B cell (primary cell): ENCODE results near the gene OR2T2. TPM values are rescaled to one million over a fixed set of nuclear protein-coding genes. Genes with fewer than 3 reads are reported as not detected.

Experiments used
- ATAC-seq: fragments of 200-7000 bp; cut with Tn5 transposase; one replicate; pipeline ENCODE4 v1.10.0; 2021; ENCODE audit warnings: low read depth, mild to moderate bottlenecking, moderate number of reproducible peaks, moderate library complexity
- CTCF ChIA-PET: fragments of 350-600 bp; sonication (Branson Sonifier 250); formaldehyde crosslinking; loops from one replicate; lab custom pipeline; 2021; ENCODE audit warnings: antibody characterized with exemption, inconsistent platforms; lab: Charles Lee
- POLR2A ChIA-PET: fragments of 350-600 bp; sonication (Branson Sonifier 250); formaldehyde crosslinking; loops from one replicate; lab custom pipeline; 2021; ENCODE audit warnings: antibody characterized with exemption; lab: Charles Lee
- DNase-seq: peaks from one replicate; pipeline ENCODE4 v3.0.0; 2013
- H2AFZ ChIP-seq: 2 replicates; pipeline ENCODE4 v1.6.1; 2012; ENCODE audit warnings: mild to moderate bottlenecking, low read depth, low read length; ENCODE audit not compliant: insufficient read depth, poor library complexity, severe bottlenecking
- H3K27ac ChIP-seq, 2 donors: 1 replicate in 1 of 2; 2 replicates in 1 of 2; pipeline ENCODE4 v1.5.1; 2012 to 2013; ENCODE audit warnings: low read length in 2 of 2, mild to moderate bottlenecking in 2 of 2, moderate library complexity in 1 of 2
- H3K27me3 ChIP-seq, 4 experiments: fragments of 200-600 bp in 1 of 4; sonication (generic) in 1 of 4; replicated peaks in 1 of 4; 1 replicate in 2 of 4; 2 replicates in 2 of 4; pipeline versions ENCODE4 v1.6.1 to v1.7.0; 2013 to 2016; ENCODE audit warnings: low read length in 3 of 4, mild to moderate bottlenecking in 2 of 4, mixed read lengths in 1 of 4, moderate library complexity in 1 of 4; ENCODE audit not compliant: insufficient read depth in 4 of 4, control insufficient read depth in 3 of 4; ENCODE audit errors: control extremely low read depth in 1 of 4
- H3K36me3 ChIP-seq, 2 experiments: replicated peaks in 1 of 2; 1 replicate in 1 of 2; 2 replicates in 1 of 2; pipeline versions ENCODE4 v1.6.1 to v1.7.1; 2013; ENCODE audit warnings: low read length in 1 of 2; ENCODE audit not compliant: insufficient read depth in 2 of 2, control insufficient read depth in 1 of 2; ENCODE audit errors: control extremely low read depth in 1 of 2, extremely low read depth in 1 of 2
- H3K4me1 ChIP-seq, 2 donors: fragments of 200-600 bp in 1 of 2; sonication (generic) in 1 of 2; 1 replicate in 1 of 2; 2 replicates in 1 of 2; pipeline versions ENCODE4 v1.5.1 to v1.6.1; 2013 to 2017; ENCODE audit warnings: low read length in 2 of 2; ENCODE audit not compliant: control insufficient read depth in 2 of 2, insufficient read depth in 2 of 2
- H3K4me2 ChIP-seq: replicated peaks from 2 replicates; pipeline ENCODE3; 2012; ENCODE audit warnings: mild to moderate bottlenecking, low read depth, low read length; ENCODE audit not compliant: poor library complexity, severe bottlenecking
- H3K4me3 ChIP-seq, 5 experiments: fragments of 200-600 bp in 1 of 5; sonication (generic) in 1 of 5; 1 replicate in 3 of 5; 2 replicates in 2 of 5; pipeline versions ENCODE4 v1.5.1 to v1.7.0; 2011 to 2016; ENCODE audit warnings: low read length in 4 of 5, mild to moderate bottlenecking in 4 of 5, low read depth in 2 of 5, control low read depth in 1 of 5, moderate library complexity in 1 of 5; ENCODE audit not compliant: insufficient read depth in 1 of 5; ENCODE audit errors: control extremely low read depth in 1 of 5, extremely low read depth in 1 of 5
- H3K79me2 ChIP-seq: fragments of 200-600 bp; sonication (generic); one replicate; pipeline ENCODE4 v1.6.0; 2016; ENCODE audit warnings: low read length; ENCODE audit not compliant: control insufficient read depth, insufficient read depth
- H3K9ac ChIP-seq: fragments of 200-600 bp; sonication (generic); 2 replicates; pipeline ENCODE4 v1.6.1; 2017; ENCODE audit warnings: mild to moderate bottlenecking, low read length, moderate library complexity
- H3K9me3 ChIP-seq, 3 donors: one replicate each; pipeline versions ENCODE4 v1.6.1 to v1.7.1; 2013; ENCODE audit warnings: low read length in 2 of 3; ENCODE audit not compliant: control insufficient read depth in 2 of 3, insufficient read depth in 1 of 3; ENCODE audit errors: control extremely low read depth in 1 of 3
- H4K20me1 ChIP-seq: 2 replicates; pipeline ENCODE4 v1.6.0; 2012; ENCODE audit warnings: mild to moderate bottlenecking, low read length; ENCODE audit not compliant: insufficient read depth, control insufficient read depth, poor library complexity, severe bottlenecking
- H3K27ac Mint-ChIP-seq: one replicate; pipeline ENCODE4 v1.8.0; 2021; ENCODE audit warnings: mixed read lengths
- H3K27me3 Mint-ChIP-seq: one replicate; pipeline ENCODE4 v1.8.0; 2021; ENCODE audit warnings: mixed read lengths
- H3K4me1 Mint-ChIP-seq: one replicate; pipeline ENCODE4 v1.8.0; 2021; ENCODE audit warnings: mixed read lengths
- H3K4me3 Mint-ChIP-seq: one replicate; pipeline ENCODE4 v1.8.0; 2021; ENCODE audit warnings: mixed read lengths
- H3K9me3 Mint-ChIP-seq: one replicate; pipeline ENCODE4 v1.8.0; 2022; ENCODE audit warnings: mixed read lengths; ENCODE audit not compliant: insufficient read depth
- EZH2 ChIP-seq: IDR thresholded peaks from 2 replicates; pipeline ENCODE4 v1.6.1; 2012; ENCODE audit warnings: borderline replicate concordance, low read depth, mild to moderate bottlenecking, moderate library complexity, low read length; ENCODE audit not compliant: insufficient read depth, poor library complexity, severe bottlenecking
- WGBS: methylation state at CpG from one replicate; pipeline ENCODE4 v1.1.5; 2013; ENCODE audit warnings: missing lambda C conversion rate; ENCODE audit not compliant: insufficient coverage; 5-methylcytosine and 5-hydroxymethylcytosine counted together
- intact Hi-C: fragments of 100-400 bp; cut with micrococcal nuclease; formaldehyde crosslinking; loops from one replicate; pipeline ENCODE4 v1.10.0; 2022
- polyA plus RNA-seq: library from polyadenylated mRNA; depleted of rRNA; stranded (reverse); fragments of >200 nt; gene quantifications from 2 replicates; pipeline ENCODE4 v1.2.3, GENCODE V29; 2012
- total RNA-seq, 2 donors: library from RNA; stranded (reverse); fragments of 120-200 nt in 1 of 2; gene quantifications; 1 replicate in 1 of 2; 2 replicates in 1 of 2; pipeline versions ENCODE4 v1.2.3 to v1.2.4, GENCODE V29; 2013 to 2022
- TF ChIP-seq, protein P1 (sequence below): fragments of 200-600 bp; IDR thresholded peaks from one replicate; pipeline ENCODE4 v1.8.0; 2022; ENCODE audit warnings: antibody characterized with exemption, mild to moderate bottlenecking

OR2T2 gene
- total and polyA plus RNA-seq, 2 donors (not counting 1 experiment from before 2014, with no cell fraction given), result 0.48 to 3.9 TPM

DNA sequence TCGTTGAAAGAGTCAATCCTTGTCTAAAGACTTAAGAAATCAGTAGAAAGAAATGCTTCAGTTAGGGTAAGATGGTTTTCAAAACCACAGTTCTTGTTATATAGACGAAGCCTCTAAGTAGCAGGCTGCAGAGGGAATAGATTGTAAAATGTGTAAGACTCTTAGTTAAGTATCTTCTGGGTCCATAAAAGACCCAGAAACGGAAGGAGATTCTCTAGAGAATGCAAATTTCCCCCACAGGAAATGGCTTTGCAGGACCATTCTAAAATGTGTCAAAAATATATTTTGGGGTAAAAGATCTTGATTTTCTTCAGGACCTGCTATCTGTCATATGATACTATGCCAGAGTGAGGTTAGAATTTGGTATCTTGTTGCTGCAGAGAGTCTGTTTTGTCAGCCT lies 29.2 kb upstream of the OR2T2 start:
- no peak for DNase-seq
- Mint-ChIP-seq H3K27ac (no peak overlapping the region), H3K4me3 (no peak overlapping the region), H3K4me1 (peaks cover 13% of the 10 kb centered on the region), H3K27me3 (no peaks in the 10 kb centered on the region), H3K9me3 (peaks cover 3% of the 10 kb centered on the region)
- H3K27me3 ChIP-seq, result no peaks in the 10 kb centered on the region
- H3K4me2 ChIP-seq, result no peak overlapping the region
- peak overlapping the region; percentile 19 for H2AFZ ChIP-seq
- no peaks in the 10 kb centered on the region for H4K20me1 ChIP-seq
- peaks cover 2 to 20% (median 13%) of the 10 kb centered on the region in 3 donors for H3K9me3 ChIP-seq
- intact Hi-C loops, result no loop called here
- H3K4me3 ChIP-seq, result no peak overlapping the region
- no peak overlapping the region for H3K27ac ChIP-seq
- peaks cover 6 to 8% of the 10 kb centered on the region in 2 donors for H3K4me1 ChIP-seq
- no peak for ATAC-seq
- ChIA-PET CTCF (no interaction called here), POLR2A (no interaction called here)
- TF ChIP-seq, protein P1, sequence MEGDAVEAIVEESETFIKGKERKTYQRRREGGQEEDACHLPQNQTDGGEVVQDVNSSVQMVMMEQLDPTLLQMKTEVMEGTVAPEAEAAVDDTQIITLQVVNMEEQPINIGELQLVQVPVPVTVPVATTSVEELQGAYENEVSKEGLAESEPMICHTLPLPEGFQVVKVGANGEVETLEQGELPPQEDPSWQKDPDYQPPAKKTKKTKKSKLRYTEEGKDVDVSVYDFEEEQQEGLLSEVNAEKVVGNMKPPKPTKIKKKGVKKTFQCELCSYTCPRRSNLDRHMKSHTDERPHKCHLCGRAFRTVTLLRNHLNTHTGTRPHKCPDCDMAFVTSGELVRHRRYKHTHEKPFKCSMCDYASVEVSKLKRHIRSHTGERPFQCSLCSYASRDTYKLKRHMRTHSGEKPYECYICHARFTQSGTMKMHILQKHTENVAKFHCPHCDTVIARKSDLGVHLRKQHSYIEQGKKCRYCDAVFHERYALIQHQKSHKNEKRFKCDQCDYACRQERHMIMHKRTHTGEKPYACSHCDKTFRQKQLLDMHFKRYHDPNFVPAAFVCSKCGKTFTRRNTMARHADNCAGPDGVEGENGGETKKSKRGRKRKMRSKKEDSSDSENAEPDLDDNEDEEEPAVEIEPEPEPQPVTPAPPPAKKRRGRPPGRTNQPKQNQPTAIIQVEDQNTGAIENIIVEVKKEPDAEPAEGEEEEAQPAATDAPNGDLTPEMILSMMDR, result no peak
- TF ChIP-seq EZH2, result no peak
- no peak overlapping the region for H3K9ac ChIP-seq
- WGBS, result 46% methylated on average over 3 of the region's 3 CpGs
- no peaks in the 10 kb centered on the region for H3K79me2 ChIP-seq
- H3K36me3 ChIP-seq, result no peaks in the 10 kb centered on the region

DNA sequence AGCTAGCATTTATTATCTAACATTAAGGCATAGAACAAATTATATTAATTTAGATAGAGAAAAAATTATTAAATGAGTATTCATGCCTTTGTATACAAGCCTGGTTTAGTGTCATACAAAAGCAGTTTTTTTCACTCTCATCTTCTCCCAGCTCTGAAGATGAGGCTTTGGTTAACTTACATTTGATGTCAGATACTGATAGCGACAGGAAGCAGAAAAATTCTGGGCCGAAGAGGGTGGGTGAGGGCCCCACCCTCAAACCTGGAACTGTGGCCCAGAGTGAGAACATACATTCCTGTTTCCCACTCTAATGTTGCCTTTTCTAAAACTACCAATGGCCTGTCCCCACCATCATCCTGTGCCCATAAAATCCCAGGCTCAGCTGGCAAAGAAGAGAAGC lies 27.6 kb upstream of the OR2T2 start:
- Mint-ChIP-seq H3K4me1 (peaks cover 13% of the 10 kb centered on the region), H3K4me3 (no peak overlapping the region), H3K9me3 (peaks cover 9% of the 10 kb centered on the region), H3K27ac (no peak overlapping the region), H3K27me3 (no peaks in the 10 kb centered on the region)
- ChIA-PET CTCF (interaction anchor here (2.0 kb wide), 1 partner anchor 13 kb away, joined by 7 read pairs; no protein-coding TSS in a partner anchor), POLR2A (no interaction called here)
- WGBS, result 94% methylated on average over 2 of the region's 2 CpGs
- Histone ChIP-seq H3K4me1 (peaks cover 6 to 8% of the 10 kb centered on the region in 2 donors), H3K79me2 (no peaks in the 10 kb centered on the region), H3K27me3 (no peaks in the 10 kb centered on the region), H2AFZ (no peak overlapping the region), H4K20me1 (no peaks in the 10 kb centered on the region), H3K36me3 (no peaks in the 10 kb centered on the region), H3K9me3 (peaks cover 2 to 25% (median 9%) of the 10 kb centered on the region in 3 donors), H3K4me2 (no peak overlapping the region), H3K27ac (no peak overlapping the region), H3K4me3 (no peak overlapping the region), H3K9ac (no peak overlapping the region)
- DNase-seq (no peak), ATAC-seq (no peak)
- TF ChIP-seq EZH2, result no peak
- TF ChIP-seq, protein P1, result no peak
- intact Hi-C loops, result no loop called here
